Measurements from ENCODE around the gene HDAC10.

Gene HDAC10

GRCh38 chr22:50228366-50228765 is 22.7 kb downstream of the HDAC10 start:
- DNase-seq (ENCODE audit: low read depth in 1 of 2, low spot score in 1 of 2): no peak
- in situ Hi-C loops (cut with HindIII; ENCODE audit: low pct_unique_long_range_greater_than_20kb, low sequenced_read_pairs): no loop called here
- no peak for TF ChIP-seq JUND (IDR thresholded peaks at IDR 0.05; ENCODE audit: low read depth)

- DNase-seq (ENCODE audit: low read depth in 1 of 2, low spot score in 1 of 2): no peak
- in situ Hi-C loops (cut with HindIII; ENCODE audit: low pct_unique_long_range_greater_than_20kb, low sequenced_read_pairs): no loop called here
- TF ChIP-seq JUND (IDR thresholded peaks at IDR 0.05; ENCODE audit: low read depth): no peak
Observed at GRCh38 chr22:50227579-50228215, 23.4 kb downstream of the HDAC10 start.

- no peak for DNase-seq (ENCODE audit: low read depth in 1 of 2, low spot score in 1 of 2)
- in situ Hi-C loops (cut with HindIII; ENCODE audit: low pct_unique_long_range_greater_than_20kb, low sequenced_read_pairs): no loop called here
- TF ChIP-seq JUND (IDR thresholded peaks at IDR 0.05; ENCODE audit: low read depth): no peak
Observed at GRCh38 chr22:50226875-50227165, 24.2 kb downstream of the HDAC10 start.

GRCh38 chr22:50226063-50226874 is 24.8 kb downstream of the HDAC10 start:
- no peak for DNase-seq (ENCODE audit: low read depth in 1 of 2, low spot score in 1 of 2)
- TF ChIP-seq JUND (IDR thresholded peaks at IDR 0.05; ENCODE audit: low read depth): no peak
- in situ Hi-C loops (cut with HindIII; ENCODE audit: low pct_unique_long_range_greater_than_20kb, low sequenced_read_pairs): no loop called here

GRCh38 chr22:50225200-50225969 is 25.7 kb downstream of the HDAC10 start:
- in situ Hi-C loops (cut with HindIII; ENCODE audit: low pct_unique_long_range_greater_than_20kb, low sequenced_read_pairs): no loop called here
- no peak for DNase-seq (ENCODE audit: low read depth in 1 of 2, low spot score in 1 of 2)
- no peak for TF ChIP-seq JUND (IDR thresholded peaks at IDR 0.05; ENCODE audit: low read depth)

GRCh38 chr22:50224071-50224470 is 27.0 kb downstream of the HDAC10 start:
- in situ Hi-C loops (cut with HindIII; ENCODE audit: low pct_unique_long_range_greater_than_20kb, low sequenced_read_pairs): no loop called here
- DNase-seq (ENCODE audit: low read depth in 1 of 2, low spot score in 1 of 2): no peak
- TF ChIP-seq JUND (IDR thresholded peaks at IDR 0.05; ENCODE audit: low read depth): no peak

- TF ChIP-seq JUND (IDR thresholded peaks at IDR 0.05; ENCODE audit: low read depth): no peak
- in situ Hi-C loops (cut with HindIII; ENCODE audit: low pct_unique_long_range_greater_than_20kb, low sequenced_read_pairs): no loop called here
- DNase-seq (ENCODE audit: low read depth in 1 of 2, low spot score in 1 of 2): no peak
Observed at GRCh38 chr22:50222508-50222907, 28.6 kb downstream of the HDAC10 start.

- no peak for DNase-seq (ENCODE audit: low read depth in 1 of 2, low spot score in 1 of 2)
- no peak for TF ChIP-seq JUND (IDR thresholded peaks at IDR 0.05; ENCODE audit: low read depth)
- in situ Hi-C loops (cut with HindIII; ENCODE audit: low pct_unique_long_range_greater_than_20kb, low sequenced_read_pairs): no loop called here
Observed at GRCh38 chr22:50221410-50222300, 29.4 kb downstream of the HDAC10 start.

- TF ChIP-seq JUND (IDR thresholded peaks at IDR 0.05; ENCODE audit: low read depth): no peak
- no peak for DNase-seq (ENCODE audit: low read depth in 1 of 2, low spot score in 1 of 2)
- in situ Hi-C loops (cut with HindIII; ENCODE audit: low pct_unique_long_range_greater_than_20kb, low sequenced_read_pairs): no loop called here
Observed at GRCh38 chr22:50220603-50221409, 30.3 kb downstream of the HDAC10 start.

- in situ Hi-C loops (cut with HindIII; ENCODE audit: low pct_unique_long_range_greater_than_20kb, low sequenced_read_pairs): no loop called here
- no peak for TF ChIP-seq JUND (IDR thresholded peaks at IDR 0.05; ENCODE audit: low read depth)
- DNase-seq (ENCODE audit: low read depth in 1 of 2, low spot score in 1 of 2): no peak
Observed at GRCh38 chr22:50219800-50220602, 31.1 kb downstream of the HDAC10 start.

Data from T47D (cell line).